Thymus (tissue), 11 donors: ENCODE measurements around the gene RAD51B. TPM values are rescaled to one million over a fixed set of nuclear protein-coding genes. Genes with fewer than 3 reads are reported as not detected.
A peak's percentile ranks its signal among the peaks of the same experiment; 100 is the strongest.

Source experiments
- DNase-seq, 9 donors: peaks; one replicate each; pipeline ENCODE4 v3.0.0-alpha.2; 2013; ENCODE audit warnings: low spot score in 9 of 9, low read depth in 6 of 9, missing footprints in 1 of 9
- H3K27ac ChIP-seq, 2 donors: one replicate each; pipeline ENCODE4 v1.5.1; 2013; ENCODE audit warnings: control low read depth in 1 of 2, low read depth in 1 of 2, low read length in 1 of 2, mild to moderate bottlenecking in 1 of 2, moderate library complexity in 1 of 2
- H3K27me3 ChIP-seq, 2 donors: one replicate each; pipeline ENCODE4 v1.5.1; 2013; ENCODE audit warnings: low read length in 1 of 2; ENCODE audit not compliant: control insufficient read depth in 2 of 2, insufficient read depth in 1 of 2
- H3K36me3 ChIP-seq, 2 donors: one replicate each; pipeline ENCODE4 v1.5.1; 2013; ENCODE audit warnings: low read length in 1 of 2, mild to moderate bottlenecking in 1 of 2, moderate library complexity in 1 of 2; ENCODE audit not compliant: control insufficient read depth in 2 of 2, insufficient read depth in 2 of 2
- H3K4me1 ChIP-seq, 2 donors: one replicate each; pipeline ENCODE4 v1.5.1; 2013; ENCODE audit warnings: low read length in 2 of 2; ENCODE audit not compliant: control insufficient read depth in 2 of 2, insufficient read depth in 2 of 2
- H3K4me3 ChIP-seq, 2 donors: one replicate each; pipeline ENCODE4 v1.5.1; 2013; ENCODE audit warnings: low read length in 2 of 2, control low read depth in 1 of 2, mild to moderate bottlenecking in 1 of 2
- H3K9me3 ChIP-seq, 2 donors: one replicate each; pipeline ENCODE4 v1.5.1; 2013; ENCODE audit warnings: low read length in 1 of 2, mild to moderate bottlenecking in 1 of 2; ENCODE audit not compliant: control insufficient read depth in 2 of 2, insufficient read depth in 1 of 2
- WGBS: extraction: QIAGEN DNeasy Blood & Tissue Kit; methylation state at CpG from one replicate; pipeline ENCODE4 v1.1.7; 2013; 5-methylcytosine and 5-hydroxymethylcytosine counted together
- polyA plus RNA-seq: library from polyadenylated mRNA; stranded (reverse); fragments of 200-250 nt; gene quantifications from one replicate; pipeline ENCODE4 v1.2.3, GENCODE V29; 2013
- total RNA-seq: library from RNA; stranded (reverse); fragments of 120-200 nt; gene quantifications from one replicate; pipeline ENCODE4 v1.2.4, GENCODE V29; 2013
- donor health status: healthy.

Gene RAD51B
- total and polyA plus RNA-seq, 2 donors = 7.8 to 17.8 TPM

- DNase-seq = no peak
- H3K27ac ChIP-seq = peak overlapping the region; percentile 87 to 91
- H3K9me3 ChIP-seq = no peaks in the 10 kb centered on the region
- 92% methylated on average over 5 of the region's 5 CpGs for WGBS
- no peaks in the 10 kb centered on the region for H3K27me3 ChIP-seq
- no peaks in the 10 kb centered on the region for H3K36me3 ChIP-seq
- no peak overlapping the region for H3K4me3 ChIP-seq
- peaks cover 24 to 61% of the 10 kb centered on the region in 2 donors for H3K4me1 ChIP-seq
Measured at GRCh38 chr14:68684466-68685418, 865.2 kb downstream of the RAD51B start.

- Histone ChIP-seq H3K36me3 (no peaks in the 10 kb centered on the region), H3K27ac (peak overlapping the region; percentile 87 to 91), H3K27me3 (no peaks in the 10 kb centered on the region), H3K9me3 (no peaks in the 10 kb centered on the region), H3K4me3 (no peak overlapping the region), H3K4me1 (peaks cover 24 to 68% of the 10 kb centered on the region in 2 donors)
- 35% methylated on average over 12 of the region's 12 CpGs for WGBS
- DNase-seq = peak; percentile 50 to 88 (median 69)
Measured at GRCh38 chr14:68685419-68686204, 866.0 kb downstream of the RAD51B start.

- Histone ChIP-seq H3K36me3 (no peaks in the 10 kb centered on the region), H3K4me1 (peaks cover 24 to 68% of the 10 kb centered on the region in 2 donors), H3K27me3 (no peaks in the 10 kb centered on the region), H3K27ac (peak overlapping the region; percentile 87 to 91), H3K9me3 (no peaks in the 10 kb centered on the region), H3K4me3 (no peak overlapping the region)
- WGBS = 95% methylated on average over 1 of the region's 1 CpG
- no peak for DNase-seq
Measured at GRCh38 chr14:68686205-68686465, 866.6 kb downstream of the RAD51B start.

GRCh38 chr14:68686724-68687123, 867.1 kb downstream of the RAD51B start:
- H3K4me3 ChIP-seq = no peak overlapping the region
- 92% methylated on average over 8 of the region's 8 CpGs for WGBS
- H3K4me1 ChIP-seq = peaks cover 22 to 65% of the 10 kb centered on the region in 2 donors
- H3K27me3 ChIP-seq = no peaks in the 10 kb centered on the region
- DNase-seq = no peak
- H3K36me3 ChIP-seq = no peaks in the 10 kb centered on the region
- H3K27ac ChIP-seq = peak overlapping the region in 1 of 2 donors; percentile 87
- H3K9me3 ChIP-seq = no peaks in the 10 kb centered on the region

GRCh38 chr14:68687746-68688145, 868.2 kb downstream of the RAD51B start:
- Histone ChIP-seq H3K27me3 (no peaks in the 10 kb centered on the region), H3K9me3 (no peaks in the 10 kb centered on the region), H3K4me3 (no peak overlapping the region), H3K4me1 (peaks cover 22 to 56% of the 10 kb centered on the region in 2 donors), H3K36me3 (no peaks in the 10 kb centered on the region), H3K27ac (no peak overlapping the region)
- DNase-seq = no peak
- 95% methylated on average over 11 of the region's 11 CpGs for WGBS

GRCh38 chr14:68688872-68689371, 869.3 kb downstream of the RAD51B start:
- Histone ChIP-seq H3K27me3 (no peaks in the 10 kb centered on the region), H3K4me3 (no peak overlapping the region), H3K4me1 (peaks cover 22 to 53% of the 10 kb centered on the region in 2 donors), H3K27ac (peak overlapping the region in 1 of 2 donors; percentile 32), H3K36me3 (no peaks in the 10 kb centered on the region), H3K9me3 (no peaks in the 10 kb centered on the region)
- 77% methylated on average over 9 of the region's 9 CpGs for WGBS
- DNase-seq = peak in 3 of 9 donors; percentile 31 to 64 (median 32)

- H3K36me3 ChIP-seq = no peaks in the 10 kb centered on the region
- H3K9me3 ChIP-seq = no peaks in the 10 kb centered on the region
- H3K27me3 ChIP-seq = no peaks in the 10 kb centered on the region
- peak overlapping the region in 1 of 2 donors; percentile 32 for H3K27ac ChIP-seq
- DNase-seq = no peak
- peaks cover 18 to 47% of the 10 kb centered on the region in 2 donors for H3K4me1 ChIP-seq
- 81% methylated on average over 5 of the region's 5 CpGs for WGBS
- H3K4me3 ChIP-seq = no peak overlapping the region
Measured at GRCh38 chr14:68689511-68689910, 869.9 kb downstream of the RAD51B start.

GRCh38 chr14:68690089-68690958, 870.7 kb downstream of the RAD51B start:
- Histone ChIP-seq H3K27me3 (no peaks in the 10 kb centered on the region), H3K36me3 (no peaks in the 10 kb centered on the region), H3K9me3 (no peaks in the 10 kb centered on the region), H3K4me1 (peaks cover 10 to 39% of the 10 kb centered on the region in 2 donors), H3K27ac (no peak overlapping the region), H3K4me3 (no peak overlapping the region)
- WGBS = 99% methylated on average over 13 of the region's 13 CpGs
- no peak for DNase-seq
